ENCODE measurements around the gene HMGA1.
"Not testable (repeated sequence)": the region's sequence is repeated elsewhere in the genome, so short reads cannot be mapped to it uniquely, and the experiment has no call there.

Gene HMGA1

GRCh38 chr6:34242252-34243130 is 5.8 kb downstream of the HMGA1 start:
- no peak overlapping the region for H3K4me3 ChIP-seq (ENCODE audit: low read depth, low read length)
- TF ChIP-seq CTCF (IDR thresholded peaks at IDR 0.05; ENCODE audit: low read depth, low read length), result no peak

- no peak overlapping the region for H3K4me3 ChIP-seq (ENCODE audit: low read depth, low read length)
- no peak for TF ChIP-seq CTCF (IDR thresholded peaks at IDR 0.05; ENCODE audit: low read depth, low read length)
Observed at GRCh38 chr6:34243131-34243771, 6.6 kb downstream of the HMGA1 start.

GRCh38 chr6:34243901-34244884 is 7.5 kb downstream of the HMGA1 start:
- TF ChIP-seq CTCF (IDR thresholded peaks at IDR 0.05; ENCODE audit: low read depth, low read length), result 0 out of 2 replicates have a peak, but pooled peaks have one; percentile 41
- H3K4me3 ChIP-seq (ENCODE audit: low read depth, low read length), result peak overlapping the region; percentile 27; the same call in 1 of the 2 replicates

- H3K4me3 ChIP-seq (ENCODE audit: low read depth, low read length), result not testable (repeated sequence)
Observed at GRCh38 chr6:34245032-34245760, 8.5 kb downstream of the HMGA1 start.

- H3K4me3 ChIP-seq (ENCODE audit: low read depth, low read length), result not testable (repeated sequence)
Observed at GRCh38 chr6:34245761-34246140, 9.1 kb downstream of the HMGA1 start.

- TF ChIP-seq CTCF (IDR thresholded peaks at IDR 0.05; ENCODE audit: low read depth, low read length), result no peak
- no peak overlapping the region for H3K4me3 ChIP-seq (ENCODE audit: low read depth, low read length)
Observed at GRCh38 chr6:34246249-34246562, 9.5 kb downstream of the HMGA1 start.

- TF ChIP-seq CTCF (IDR thresholded peaks at IDR 0.05; ENCODE audit: low read depth, low read length), result peak; percentile 49; the same call in 1 of the 2 replicates
- H3K4me3 ChIP-seq (ENCODE audit: low read depth, low read length), result no peak overlapping the region
Observed at GRCh38 chr6:34246563-34247391, 10.1 kb downstream of the HMGA1 start.
